Measurements from ENCODE around the gene ADARB2. TPM values are rescaled to one million over a fixed set of nuclear protein-coding genes. Genes with fewer than 3 reads are reported as not detected.
A peak's percentile ranks its signal among the peaks of the same experiment; 100 is the strongest.

Gene ADARB2
- total and polyA plus RNA-seq, 10 of the 15 experiments (the other 5 are each of a cell fraction or from before 2014, with no cell fraction given) = 0.02 to 4.1 (median 0.76) TPM

DNA sequence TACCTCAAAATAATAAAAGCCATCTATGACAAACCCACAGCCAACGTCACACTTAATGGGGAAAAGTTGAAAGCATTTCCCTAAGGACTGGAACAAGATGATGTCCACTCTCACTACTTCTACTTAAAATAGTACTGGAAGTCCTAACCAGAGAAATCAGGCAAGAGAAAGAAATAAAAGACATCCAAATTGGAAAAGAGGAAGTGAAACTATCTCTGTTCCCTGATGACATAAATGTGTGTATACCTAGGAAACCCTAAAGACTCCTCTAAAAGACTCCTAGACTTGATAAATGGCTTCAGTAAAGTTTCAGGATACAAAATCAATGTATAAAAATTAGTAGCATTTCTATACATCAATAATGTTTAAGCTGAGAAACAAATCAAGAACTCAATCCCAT, 367.0 kb downstream of the ADARB2 start:
- RAD21 ChIA-PET (ENCODE audit: unreplicated experiment) = no interaction called here
- POLR2A ChIA-PET = no interaction called here
- Histone ChIP-seq H4K20me1 (ENCODE audit: control insufficient read depth, insufficient read depth) (no peaks in the 10 kb centered on the region), H3K4me2 (ENCODE audit: control insufficient read depth, insufficient read depth) (no peak overlapping the region), H2AFZ (ENCODE audit: control insufficient read depth, low read depth, low read length) (no peak overlapping the region), H3K27ac (ENCODE audit: control insufficient read depth, insufficient read depth) (no peak overlapping the region), H3K27me3 (replicated peaks in 1 of 2; ENCODE audit: control insufficient read depth in 2 of 2, insufficient read depth in 2 of 2, low read length in 1 of 2) (no peaks in the 10 kb centered on the region), H3K4me3 (no peak overlapping the region), H3K79me2 (ENCODE audit: control insufficient read depth, insufficient read depth, low read length) (no peaks in the 10 kb centered on the region), H3K4me1 (ENCODE audit: control insufficient read depth, insufficient read depth, low read length) (no peaks in the 10 kb centered on the region), H3K36me3 (ENCODE audit: control insufficient read depth in 2 of 2, insufficient read depth in 2 of 2, low read length in 1 of 2) (no peaks in the 10 kb centered on the region), H3K9me3 (replicated peaks; ENCODE audit: control insufficient read depth, insufficient read depth, low read length) (no peaks in the 10 kb centered on the region), H3K9ac (ENCODE audit: control insufficient read depth, insufficient read depth, low read length) (no peak overlapping the region)
- intact Hi-C loops (cut with micrococcal nuclease; ENCODE audit: unreplicated experiment) (no loop called here), in situ Hi-C loops (cut with MboI) (no loop called here)
- TF ChIP-seq IKZF1 (conservative IDR thresholded peaks at IDR 0.05) (peak; percentile 43; the same call in 1 of the 2 replicates), ZBED1 (IDR thresholded peaks at IDR 0.05; ENCODE audit: borderline replicate concordance) (no peak), DPF2 (IDR thresholded peaks at IDR 0.05) (peak; percentile 46; the same call in 1 of the 2 replicates), IKZF2 (IDR thresholded peaks at IDR 0.05) (peak; percentile 54 to 57; a peak in 3 of 4 replicates), SPI1 (IDR thresholded peaks at IDR 0.05; ENCODE audit: borderline replicate concordance, insufficient read depth, low read depth, low read length) (peak; percentile 83)
- TF ChIP-seq, protein P1, sequence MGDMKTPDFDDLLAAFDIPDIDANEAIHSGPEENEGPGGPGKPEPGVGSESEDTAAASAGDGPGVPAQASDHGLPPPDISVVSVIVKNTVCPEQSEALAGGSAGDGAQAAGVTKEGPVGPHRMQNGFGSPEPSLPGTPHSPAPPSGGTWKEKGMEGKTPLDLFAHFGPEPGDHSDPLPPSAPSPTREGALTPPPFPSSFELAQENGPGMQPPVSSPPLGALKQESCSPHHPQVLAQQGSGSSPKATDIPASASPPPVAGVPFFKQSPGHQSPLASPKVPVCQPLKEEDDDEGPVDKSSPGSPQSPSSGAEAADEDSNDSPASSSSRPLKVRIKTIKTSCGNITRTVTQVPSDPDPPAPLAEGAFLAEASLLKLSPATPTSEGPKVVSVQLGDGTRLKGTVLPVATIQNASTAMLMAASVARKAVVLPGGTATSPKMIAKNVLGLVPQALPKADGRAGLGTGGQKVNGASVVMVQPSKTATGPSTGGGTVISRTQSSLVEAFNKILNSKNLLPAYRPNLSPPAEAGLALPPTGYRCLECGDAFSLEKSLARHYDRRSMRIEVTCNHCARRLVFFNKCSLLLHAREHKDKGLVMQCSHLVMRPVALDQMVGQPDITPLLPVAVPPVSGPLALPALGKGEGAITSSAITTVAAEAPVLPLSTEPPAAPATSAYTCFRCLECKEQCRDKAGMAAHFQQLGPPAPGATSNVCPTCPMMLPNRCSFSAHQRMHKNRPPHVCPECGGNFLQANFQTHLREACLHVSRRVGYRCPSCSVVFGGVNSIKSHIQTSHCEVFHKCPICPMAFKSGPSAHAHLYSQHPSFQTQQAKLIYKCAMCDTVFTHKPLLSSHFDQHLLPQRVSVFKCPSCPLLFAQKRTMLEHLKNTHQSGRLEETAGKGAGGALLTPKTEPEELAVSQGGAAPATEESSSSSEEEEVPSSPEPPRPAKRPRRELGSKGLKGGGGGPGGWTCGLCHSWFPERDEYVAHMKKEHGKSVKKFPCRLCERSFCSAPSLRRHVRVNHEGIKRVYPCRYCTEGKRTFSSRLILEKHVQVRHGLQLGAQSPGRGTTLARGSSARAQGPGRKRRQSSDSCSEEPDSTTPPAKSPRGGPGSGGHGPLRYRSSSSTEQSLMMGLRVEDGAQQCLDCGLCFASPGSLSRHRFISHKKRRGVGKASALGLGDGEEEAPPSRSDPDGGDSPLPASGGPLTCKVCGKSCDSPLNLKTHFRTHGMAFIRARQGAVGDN (IDR thresholded peaks at IDR 0.05) = no peak
- DNase-seq (ENCODE audit: low read depth, low spot score) = no peak
- SMC1A ChIA-PET (ENCODE audit: uncharacterized antibody, unreplicated experiment) = interaction anchor here (0.7 kb wide), 1 partner anchor 271 kb away, joined by 3 read pairs; no protein-coding TSS in a partner anchor
- CTCF ChIA-PET = interaction anchor here (0.6 kb wide), 2 partner anchors 17 to 325 kb away, joined by 3 to 4 read pairs; no protein-coding TSS in a partner anchor
- FAIRE-seq = no peak
- no TSS peak for BruUV-seq (replicated peaks)
- no peak; the same call in 2 of the 3 replicates for ATAC-seq
- 7% methylated on average over 1 of the region's 1 CpG for WGBS (ENCODE audit: insufficient coverage, insufficient replicate concordance, low lambda C conversion rate, missing lambda C conversion rate)

Data from GM12878 (cell line).